ENCODE results near the gene NAIF1.

Gene NAIF1

DNA sequence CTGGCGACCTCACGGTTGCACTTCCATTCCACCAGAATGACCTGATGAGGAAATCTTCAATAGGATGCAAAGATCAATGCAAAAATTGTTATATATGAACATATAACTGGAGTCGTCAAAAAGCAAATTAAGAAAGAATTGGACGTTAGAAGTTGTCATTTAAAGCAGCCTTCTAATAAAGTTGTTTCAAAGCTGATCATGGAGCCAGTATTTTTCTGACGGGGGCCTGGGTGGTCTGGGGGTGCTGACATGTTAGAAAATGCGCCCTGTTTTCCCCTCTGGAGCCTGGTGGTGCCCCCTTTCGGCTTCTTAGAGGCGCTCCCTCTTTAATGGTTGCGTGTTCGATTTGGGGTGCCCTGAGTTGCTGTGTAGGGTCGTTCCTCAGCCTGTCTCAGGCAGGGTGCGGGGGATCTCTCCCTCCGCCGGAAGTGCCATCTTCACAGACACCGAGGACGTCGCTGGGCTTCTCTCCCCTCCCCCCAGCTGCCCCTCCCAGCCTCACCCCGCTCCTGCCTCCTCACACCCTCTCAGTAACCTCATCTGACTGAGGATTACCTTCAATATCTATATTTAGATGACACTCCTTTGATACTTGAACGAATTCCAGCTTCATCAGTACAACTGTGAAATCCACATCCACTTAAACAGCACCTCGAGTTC, 42.1 kb upstream of the NAIF1 start:
- Histone ChIP-seq H3K4me3 (no peak overlapping the region), H3K27ac (no peak overlapping the region)
- no peak for DNase-seq (ENCODE audit: low spot score)
- TF ChIP-seq, protein P1, sequence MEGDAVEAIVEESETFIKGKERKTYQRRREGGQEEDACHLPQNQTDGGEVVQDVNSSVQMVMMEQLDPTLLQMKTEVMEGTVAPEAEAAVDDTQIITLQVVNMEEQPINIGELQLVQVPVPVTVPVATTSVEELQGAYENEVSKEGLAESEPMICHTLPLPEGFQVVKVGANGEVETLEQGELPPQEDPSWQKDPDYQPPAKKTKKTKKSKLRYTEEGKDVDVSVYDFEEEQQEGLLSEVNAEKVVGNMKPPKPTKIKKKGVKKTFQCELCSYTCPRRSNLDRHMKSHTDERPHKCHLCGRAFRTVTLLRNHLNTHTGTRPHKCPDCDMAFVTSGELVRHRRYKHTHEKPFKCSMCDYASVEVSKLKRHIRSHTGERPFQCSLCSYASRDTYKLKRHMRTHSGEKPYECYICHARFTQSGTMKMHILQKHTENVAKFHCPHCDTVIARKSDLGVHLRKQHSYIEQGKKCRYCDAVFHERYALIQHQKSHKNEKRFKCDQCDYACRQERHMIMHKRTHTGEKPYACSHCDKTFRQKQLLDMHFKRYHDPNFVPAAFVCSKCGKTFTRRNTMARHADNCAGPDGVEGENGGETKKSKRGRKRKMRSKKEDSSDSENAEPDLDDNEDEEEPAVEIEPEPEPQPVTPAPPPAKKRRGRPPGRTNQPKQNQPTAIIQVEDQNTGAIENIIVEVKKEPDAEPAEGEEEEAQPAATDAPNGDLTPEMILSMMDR (IDR thresholded peaks at IDR 0.05) = no peak

DNA sequence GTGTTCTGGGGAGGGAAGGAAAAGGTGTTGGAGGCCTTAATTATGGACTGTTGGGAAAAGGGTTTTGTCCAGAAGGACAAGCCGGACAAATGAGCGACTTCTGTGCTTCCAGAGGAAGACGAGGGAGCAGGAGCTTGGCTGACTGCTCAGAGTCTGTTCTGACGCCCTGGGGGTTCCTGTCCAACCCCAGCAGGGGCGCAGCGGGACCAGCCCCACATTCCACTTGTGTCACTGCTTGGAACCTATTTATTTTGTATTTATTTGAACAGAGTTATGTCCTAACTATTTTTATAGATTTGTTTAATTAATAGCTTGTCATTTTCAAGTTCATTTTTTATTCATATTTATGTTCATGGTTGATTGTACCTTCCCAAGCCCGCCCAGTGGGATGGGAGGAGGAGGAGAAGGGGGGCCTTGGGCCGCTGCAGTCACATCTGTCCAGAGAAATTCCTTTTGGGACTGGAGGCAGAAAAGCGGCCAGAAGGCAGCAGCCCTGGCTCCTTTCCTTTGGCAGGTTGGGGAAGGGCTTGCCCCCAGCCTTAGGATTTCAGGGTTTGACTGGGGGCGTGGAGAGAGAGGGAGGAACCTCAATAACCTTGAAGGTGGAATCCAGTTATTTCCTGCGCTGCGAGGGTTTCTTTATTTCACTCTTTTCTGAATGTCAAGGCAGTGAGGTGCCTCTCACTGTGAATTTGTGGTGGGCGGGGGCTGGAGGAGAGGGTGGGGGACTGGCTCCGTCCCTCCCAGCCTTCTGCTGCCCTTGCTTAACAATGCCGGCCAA, 41.3 kb upstream of the NAIF1 start:
- TF ChIP-seq, protein P1 (IDR thresholded peaks at IDR 0.05) = no peak
- no peak overlapping the region for H3K27ac ChIP-seq
- no peak overlapping the region for H3K4me3 ChIP-seq
- no peak for DNase-seq (ENCODE audit: low spot score)

DNA sequence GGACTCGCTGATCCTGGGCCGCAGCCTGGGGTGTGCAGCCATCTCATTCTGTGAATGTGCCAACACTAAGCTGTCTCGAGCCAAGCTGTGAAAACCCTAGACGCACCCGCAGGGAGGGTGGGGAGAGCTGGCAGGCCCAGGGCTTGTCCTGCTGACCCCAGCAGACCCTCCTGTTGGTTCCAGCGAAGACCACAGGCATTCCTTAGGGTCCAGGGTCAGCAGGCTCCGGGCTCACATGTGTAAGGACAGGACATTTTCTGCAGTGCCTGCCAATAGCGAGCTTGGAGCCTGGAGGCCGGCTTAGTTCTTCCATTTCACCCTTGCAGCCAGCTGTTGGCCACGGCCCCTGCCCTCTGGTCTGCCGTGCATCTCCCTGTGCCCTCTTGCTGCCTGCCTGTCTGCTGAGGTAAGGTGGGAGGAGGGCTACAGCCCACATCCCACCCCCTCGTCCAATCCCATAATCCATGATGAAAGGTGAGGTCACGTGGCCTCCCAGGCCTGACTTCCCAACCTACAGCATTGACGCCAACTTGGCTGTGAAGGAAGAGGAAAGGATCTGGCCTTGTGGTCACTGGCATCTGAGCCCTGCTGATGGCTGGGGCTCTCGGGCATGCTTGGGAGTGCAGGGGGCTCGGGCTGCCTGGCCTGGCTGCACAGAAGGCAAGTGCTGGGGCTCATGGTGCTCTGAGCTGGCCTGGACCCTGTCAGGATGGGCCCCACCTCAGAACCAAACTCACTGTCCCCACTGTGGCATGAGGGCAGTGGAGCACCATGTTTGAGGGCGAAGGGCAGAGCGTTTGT, 40.5 kb upstream of the NAIF1 start:
- DNase-seq (ENCODE audit: low spot score) = no peak
- H3K27ac ChIP-seq = no peak overlapping the region
- H3K4me3 ChIP-seq = no peak overlapping the region
- TF ChIP-seq, protein P1 (IDR thresholded peaks at IDR 0.05) = no peak

DNA sequence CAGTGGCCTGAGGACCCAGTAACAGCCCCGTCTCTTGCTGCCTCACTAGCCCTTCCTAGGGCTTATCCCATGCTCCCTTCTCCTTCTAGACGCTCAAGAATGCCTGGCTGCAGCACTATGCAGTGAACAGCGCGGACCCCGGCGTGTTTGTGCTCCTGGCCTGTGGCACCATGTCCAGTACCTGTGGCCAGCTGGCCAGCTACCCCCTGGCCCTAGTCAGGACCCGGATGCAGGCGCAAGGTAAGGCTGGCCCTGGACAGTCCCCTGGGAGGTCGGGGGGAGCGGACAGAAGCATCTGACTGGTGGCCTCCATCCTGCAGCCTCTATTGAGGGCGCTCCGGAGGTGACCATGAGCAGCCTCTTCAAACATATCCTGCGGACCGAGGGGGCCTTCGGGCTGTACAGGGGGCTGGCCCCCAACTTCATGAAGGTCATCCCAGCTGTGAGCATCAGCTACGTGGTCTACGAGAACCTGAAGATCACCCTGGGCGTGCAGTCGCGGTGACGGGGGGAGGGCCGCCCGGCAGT, 39.9 kb upstream of the NAIF1 start:
- DNase-seq (ENCODE audit: low spot score) = no peak
- TF ChIP-seq, protein P1 (IDR thresholded peaks at IDR 0.05) = no peak
- Histone ChIP-seq H3K4me3 (no peak overlapping the region), H3K27ac (no peak overlapping the region)

DNA sequence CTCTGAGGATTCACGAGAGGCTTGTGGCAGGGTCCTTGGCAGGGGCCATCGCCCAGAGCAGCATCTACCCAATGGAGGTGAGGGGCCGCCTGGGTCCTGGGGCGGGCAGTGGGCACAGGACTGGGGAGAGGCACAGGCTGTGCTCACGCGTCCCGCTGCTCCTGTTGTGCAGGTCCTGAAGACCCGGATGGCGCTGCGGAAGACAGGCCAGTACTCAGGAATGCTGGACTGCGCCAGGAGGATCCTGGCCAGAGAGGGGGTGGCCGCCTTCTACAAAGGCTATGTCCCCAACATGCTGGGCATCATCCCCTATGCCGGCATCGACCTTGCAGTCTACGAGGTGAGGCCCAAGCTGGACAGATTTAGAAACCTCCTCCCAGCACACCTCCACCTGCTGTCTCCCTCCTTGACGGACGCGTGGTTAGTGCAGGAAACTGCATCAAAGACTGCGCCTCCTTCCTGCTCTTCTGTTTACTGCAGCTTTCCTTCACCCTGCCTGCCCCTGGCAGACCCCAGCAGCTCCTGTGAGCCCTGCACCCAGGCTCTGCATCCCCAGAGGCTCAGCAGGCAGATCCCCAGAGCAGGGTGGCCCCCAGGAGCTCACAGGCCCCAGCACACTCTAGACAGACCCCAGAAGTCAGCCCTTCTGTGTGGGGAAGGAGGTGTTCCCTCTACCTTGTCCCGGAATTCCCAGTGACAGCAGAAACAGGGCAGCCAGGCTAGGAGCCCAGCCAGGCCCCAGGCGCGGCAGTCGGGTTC, 39.2 kb upstream of the NAIF1 start:
- H3K27ac ChIP-seq = no peak overlapping the region
- DNase-seq (ENCODE audit: low spot score) = peak; percentile 71

More for the DNA sequence above, 39.2 kb upstream of the NAIF1 start:
- TF ChIP-seq, protein P1 (IDR thresholded peaks at IDR 0.05) = no peak
- H3K4me3 ChIP-seq = no peak overlapping the region

Data from coronary artery (tissue), 2 donors.